Measurements from ENCODE around the gene BMPR1B.

The BMPR1B gene

GRCh38 chr4:95004912-95005311, 247.2 kb downstream of the BMPR1B start:
- DNase-seq (ENCODE audit: low read depth in 1 of 2, low spot score in 1 of 2): no peak

GRCh38 chr4:95007998-95008397, 250.2 kb downstream of the BMPR1B start:
- TF ChIP-seq GABPA (IDR thresholded peaks at IDR 0.05; ENCODE audit: low read depth) (no peak), SPI1 (IDR thresholded peaks at IDR 0.05; ENCODE audit: borderline replicate concordance, low read depth) (no peak), CTCF (IDR thresholded peaks at IDR 0.05; ENCODE audit: insufficient read depth, low read length) (no peak), REST (IDR thresholded peaks at IDR 0.05; ENCODE audit: insufficient replicate concordance, low read depth) (no peak)
- no peak overlapping the region for H3K27ac ChIP-seq (replicated peaks)

More at GRCh38 chr4:95004912-95005311, 247.2 kb downstream of the BMPR1B start:
- Histone ChIP-seq H3K27ac (replicated peaks) (no peak overlapping the region), H3K4me3 (replicated peaks; ENCODE audit: insufficient read depth, low read length) (no peak overlapping the region), H3K27me3 (ENCODE audit: insufficient read depth, poor library complexity, severe bottlenecking) (no peaks in the 10 kb centered on the region)
- TF ChIP-seq REST (IDR thresholded peaks at IDR 0.05; ENCODE audit: insufficient replicate concordance, low read depth) (no peak), CTCF (IDR thresholded peaks at IDR 0.05; ENCODE audit: insufficient read depth, low read length) (no peak), GABPA (IDR thresholded peaks at IDR 0.05; ENCODE audit: low read depth) (no peak), POLR2AphosphoS5 (IDR thresholded peaks at IDR 0.05; ENCODE audit: low read depth) (no peak), SPI1 (IDR thresholded peaks at IDR 0.05; ENCODE audit: borderline replicate concordance, low read depth) (no peak)

GRCh38 chr4:95013236-95013635, 255.5 kb downstream of the BMPR1B start:
- DNase-seq (ENCODE audit: low read depth in 1 of 2, low spot score in 1 of 2): no peak
- no peak for TF ChIP-seq CTCF (IDR thresholded peaks at IDR 0.05; ENCODE audit: insufficient read depth, low read length)
- no peak for TF ChIP-seq GABPA (IDR thresholded peaks at IDR 0.05; ENCODE audit: low read depth)
- no peak for TF ChIP-seq REST (IDR thresholded peaks at IDR 0.05; ENCODE audit: insufficient replicate concordance, low read depth)
- no peak for TF ChIP-seq SPI1 (IDR thresholded peaks at IDR 0.05; ENCODE audit: borderline replicate concordance, low read depth)
- TF ChIP-seq POLR2AphosphoS5 (IDR thresholded peaks at IDR 0.05; ENCODE audit: low read depth): no peak
- Histone ChIP-seq H3K4me3 (replicated peaks; ENCODE audit: insufficient read depth, low read length) (no peak overlapping the region), H3K27ac (replicated peaks) (no peak overlapping the region), H3K27me3 (ENCODE audit: insufficient read depth, poor library complexity, severe bottlenecking) (no peaks in the 10 kb centered on the region)

More at GRCh38 chr4:95007998-95008397, 250.2 kb downstream of the BMPR1B start:
- Histone ChIP-seq H3K4me3 (replicated peaks; ENCODE audit: insufficient read depth, low read length) (no peak overlapping the region), H3K27me3 (ENCODE audit: insufficient read depth, poor library complexity, severe bottlenecking) (no peaks in the 10 kb centered on the region)
- no peak for DNase-seq (ENCODE audit: low read depth in 1 of 2, low spot score in 1 of 2)

Data from HL-60 (cell line).